CD4-positive, alpha-beta T cell treated with Interleukin-4 for 4 hours (primary cell): ENCODE data around the gene ANXA11.
"Not testable (repeated sequence)": the region's sequence is repeated elsewhere in the genome, so short reads cannot be mapped to it uniquely, and the experiment has no call there.

Experiments used
- DNase-seq: peaks from one replicate; pipeline ENCODE4 v3.0.0-alpha.2; 2020

Gene ANXA11

DNA sequence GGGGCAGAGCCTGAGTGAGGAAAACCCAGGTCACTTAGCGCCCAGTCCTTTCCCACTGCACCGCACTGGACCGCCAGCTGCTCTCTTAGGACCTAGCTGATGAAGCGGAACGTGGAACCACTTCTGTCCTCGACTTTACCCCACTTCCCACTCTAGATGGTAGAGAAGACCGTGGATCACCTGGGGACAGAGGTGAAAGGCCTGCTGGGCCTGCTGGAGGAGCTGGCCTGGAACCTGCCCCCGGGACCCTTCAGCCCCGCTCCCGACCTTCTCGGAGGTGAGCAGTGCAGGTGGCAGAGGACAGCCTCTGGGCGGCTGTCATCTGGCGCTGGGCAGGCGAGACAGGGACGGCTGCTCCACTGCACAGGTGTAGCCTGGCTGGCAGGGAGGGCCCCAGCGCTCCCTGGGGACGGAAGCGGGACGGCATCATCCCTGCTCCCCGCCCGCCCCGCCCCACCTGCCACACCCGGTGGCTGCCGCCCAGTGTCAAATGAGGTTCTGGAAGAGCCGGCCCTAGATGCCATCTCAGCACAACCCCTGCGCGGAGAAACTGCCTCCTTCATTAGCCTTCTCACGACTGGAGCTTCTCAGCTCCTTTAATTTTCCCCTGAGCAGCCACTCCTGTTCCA, 61.2 kb downstream of the ANXA11 start:
- no peak for DNase-seq

DNA sequence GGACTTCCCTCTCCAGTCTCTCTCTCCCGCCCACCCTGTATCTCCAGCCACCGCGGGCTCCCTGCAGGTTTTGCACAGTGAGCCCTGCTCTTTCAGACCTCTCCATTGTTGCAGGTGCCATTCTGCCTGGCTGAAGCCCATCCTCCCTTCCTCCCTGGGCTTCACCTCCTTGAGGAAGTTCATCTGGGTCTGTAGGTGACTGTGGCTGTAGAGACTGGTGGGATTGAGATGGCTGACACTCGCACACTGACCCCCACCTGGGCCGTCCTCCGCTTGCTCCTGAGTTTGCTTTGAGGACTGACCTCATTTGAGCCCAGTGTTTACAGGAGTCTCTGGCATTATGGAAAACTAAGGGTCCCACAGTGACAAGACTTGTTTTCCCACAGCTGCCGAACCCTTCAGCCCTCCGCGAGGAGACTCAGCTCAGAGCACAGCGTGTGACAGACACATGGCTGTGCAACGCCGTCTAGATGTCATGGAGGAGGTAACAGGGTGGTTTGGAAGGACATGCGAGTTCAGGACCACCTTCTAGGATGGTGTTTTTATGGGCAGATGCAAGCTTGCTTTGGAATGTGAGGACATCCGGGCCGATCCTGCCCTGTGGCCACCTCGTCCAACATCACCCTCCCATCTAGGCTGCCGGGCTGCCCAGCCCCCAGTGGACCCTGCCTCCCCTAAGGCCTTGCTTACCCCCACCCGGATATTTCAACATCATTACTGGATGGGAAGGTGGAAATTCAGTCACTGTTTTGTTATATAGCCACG, 63.5 kb downstream of the ANXA11 start:
- DNase-seq: no peak

DNA sequence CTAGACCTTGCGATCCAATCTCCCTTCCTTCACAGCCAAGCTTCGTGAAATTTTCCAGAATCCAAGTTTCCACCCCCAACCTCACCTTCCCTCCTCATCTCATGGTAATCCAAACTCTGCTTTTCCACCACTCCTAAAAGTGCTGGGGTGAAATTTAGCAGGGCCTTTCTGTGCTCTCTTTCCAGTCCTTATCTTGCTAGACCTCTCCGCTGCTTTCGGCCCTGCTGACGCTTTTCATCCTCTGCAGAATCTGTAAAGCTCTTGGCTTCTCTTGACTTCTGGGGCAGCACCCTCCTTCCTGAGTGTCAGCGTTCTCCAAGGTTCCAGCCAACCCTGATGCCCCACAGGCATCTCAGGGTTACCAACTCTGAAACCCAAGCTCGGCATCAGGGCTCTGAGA, 65.1 kb downstream of the ANXA11 start:
- DNase-seq: no peak

DNA sequence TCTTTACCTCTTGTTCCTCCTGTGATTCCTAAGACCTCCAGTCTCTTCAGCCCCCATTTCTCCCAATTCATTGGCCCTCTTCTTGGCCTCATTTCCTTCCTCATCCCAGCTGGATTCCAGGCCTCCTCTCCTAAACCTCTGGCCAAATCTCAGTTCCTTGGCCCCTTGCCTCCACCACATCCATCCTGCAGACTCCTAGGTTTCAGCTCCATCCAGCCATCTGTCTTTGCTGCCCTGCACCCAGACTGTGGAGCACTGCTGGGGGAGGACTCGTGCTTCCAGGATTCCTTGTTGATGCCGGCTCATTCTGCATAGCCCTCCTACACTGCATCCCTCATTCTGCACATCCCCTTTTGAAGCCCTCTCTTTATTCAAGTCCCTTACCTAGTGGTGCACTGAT, 66.1 kb downstream of the ANXA11 start:
- DNase-seq: no peak

DNA sequence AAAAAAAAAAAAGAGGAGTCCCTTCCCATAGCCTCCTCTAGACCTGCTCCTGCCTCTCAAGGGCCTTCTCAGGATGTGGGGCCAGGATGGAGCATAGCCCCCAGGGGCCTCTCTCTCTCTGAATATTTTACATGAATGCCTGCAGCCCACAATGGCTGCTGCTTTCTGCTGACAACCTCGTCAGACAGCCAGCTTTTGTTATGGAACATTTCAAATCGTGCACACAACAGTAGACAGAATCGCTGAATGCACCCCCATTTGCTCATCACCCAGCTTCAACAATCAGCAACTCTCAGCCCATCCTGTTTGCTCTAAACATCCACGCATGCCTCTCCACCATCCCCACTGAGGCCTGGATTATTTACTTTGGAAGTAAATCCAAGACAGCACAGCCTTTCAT, 67.4 kb downstream of the ANXA11 start:
- no peak for DNase-seq

DNA sequence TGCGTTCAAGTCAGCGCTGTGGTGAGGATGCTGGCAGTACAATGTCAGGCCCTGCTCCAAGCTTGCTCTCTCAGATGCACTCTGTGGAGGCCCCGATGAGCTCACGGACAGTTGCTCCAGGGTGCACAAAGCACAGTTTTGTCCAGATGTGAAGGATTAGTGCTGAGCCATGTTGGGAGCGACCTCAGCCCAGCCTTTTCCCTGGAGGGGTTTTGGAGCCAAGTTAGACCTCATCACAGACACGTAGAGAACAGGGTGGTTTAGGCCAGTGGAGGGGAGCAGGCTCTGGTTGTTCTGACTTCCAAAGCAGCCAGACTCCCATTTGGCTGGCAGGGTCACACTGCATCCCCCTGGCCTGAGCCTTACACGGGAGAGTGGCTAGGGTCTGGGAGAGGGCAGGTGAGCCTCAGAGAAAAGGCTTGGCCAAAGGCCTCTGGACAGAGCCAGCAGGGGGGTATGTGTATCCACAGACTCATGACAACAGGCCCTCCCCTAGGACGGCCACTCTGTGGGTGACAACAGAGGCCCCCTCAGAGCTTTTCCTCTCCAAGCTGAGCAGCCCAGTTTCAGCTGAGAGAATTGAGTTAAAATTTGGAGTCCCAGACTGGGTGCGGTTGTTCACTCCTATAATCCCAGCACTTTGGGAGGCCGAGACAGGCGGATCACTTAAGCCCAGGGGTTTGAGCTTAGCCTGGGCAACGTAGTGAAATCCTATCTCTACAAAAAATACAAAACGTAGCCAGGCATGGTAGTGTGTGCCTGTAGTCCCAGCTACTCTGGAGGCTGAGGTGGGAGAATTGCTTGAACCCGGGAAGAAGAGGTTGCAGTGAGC, 68.1 kb downstream of the ANXA11 start:
- DNase-seq: no peak

DNA sequence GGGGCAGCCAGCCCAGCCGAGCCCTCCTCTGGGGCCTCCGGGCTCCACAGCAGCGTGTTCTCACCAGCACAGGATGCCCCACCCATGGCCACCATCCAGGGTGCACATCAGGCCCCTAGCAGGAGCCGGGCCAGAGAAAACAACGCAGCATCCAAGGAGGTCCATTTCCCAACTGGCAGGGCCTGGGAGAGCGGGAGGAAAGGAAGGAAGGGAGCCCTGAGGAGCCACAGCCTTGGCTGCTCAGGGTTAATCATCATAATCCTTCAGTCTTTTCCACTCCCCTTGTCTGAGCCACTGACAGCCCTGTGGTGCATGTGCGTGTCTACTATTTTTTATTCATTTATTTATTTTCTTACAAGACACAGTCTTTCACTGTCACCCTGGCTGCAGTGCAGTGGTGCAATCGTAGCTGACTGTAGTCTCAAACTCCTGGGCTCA, 69.2 kb downstream of the ANXA11 start:
- no peak for DNase-seq

DNA sequence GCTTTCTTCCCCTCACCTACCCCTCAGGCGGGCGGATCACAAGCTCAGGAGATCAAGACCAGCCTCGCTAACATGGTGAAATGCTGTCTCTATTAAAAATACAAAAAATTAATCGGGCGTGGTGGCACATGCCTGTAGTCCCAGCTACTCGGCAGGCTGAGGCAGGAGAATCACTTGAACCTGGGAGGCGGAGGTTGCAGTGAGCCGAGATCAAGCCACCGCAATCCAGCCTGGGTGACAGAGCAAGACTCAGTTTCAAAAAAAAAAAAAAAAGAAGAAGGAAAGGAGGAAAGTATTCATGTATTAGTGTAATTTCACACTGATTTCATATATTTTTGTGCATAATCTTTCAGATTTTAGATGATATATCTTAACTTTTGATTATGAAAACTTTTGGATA, 71.7 kb downstream of the ANXA11 start:
- not testable (repeated sequence) for DNase-seq

DNA sequence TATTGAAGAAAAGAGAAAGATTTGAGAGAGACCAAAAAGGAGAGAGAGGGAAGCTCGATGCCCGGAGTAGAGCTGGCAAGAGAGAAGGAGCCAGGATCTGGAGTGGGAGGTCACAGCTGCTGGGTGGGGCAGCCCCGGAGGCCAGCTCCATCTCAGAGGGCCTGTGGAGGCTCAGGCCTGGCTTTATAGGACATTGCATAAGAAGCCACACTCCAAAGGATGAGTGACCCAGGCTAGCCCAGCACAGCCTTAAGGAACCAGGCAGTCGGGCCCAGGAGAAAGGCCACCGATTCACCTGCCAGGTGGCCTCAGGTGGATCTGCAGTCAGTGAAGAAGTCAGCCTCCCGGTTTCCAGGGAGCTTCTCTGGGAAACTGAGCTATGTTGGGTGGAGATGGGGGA, 72.1 kb downstream of the ANXA11 start:
- DNase-seq: no peak

DNA sequence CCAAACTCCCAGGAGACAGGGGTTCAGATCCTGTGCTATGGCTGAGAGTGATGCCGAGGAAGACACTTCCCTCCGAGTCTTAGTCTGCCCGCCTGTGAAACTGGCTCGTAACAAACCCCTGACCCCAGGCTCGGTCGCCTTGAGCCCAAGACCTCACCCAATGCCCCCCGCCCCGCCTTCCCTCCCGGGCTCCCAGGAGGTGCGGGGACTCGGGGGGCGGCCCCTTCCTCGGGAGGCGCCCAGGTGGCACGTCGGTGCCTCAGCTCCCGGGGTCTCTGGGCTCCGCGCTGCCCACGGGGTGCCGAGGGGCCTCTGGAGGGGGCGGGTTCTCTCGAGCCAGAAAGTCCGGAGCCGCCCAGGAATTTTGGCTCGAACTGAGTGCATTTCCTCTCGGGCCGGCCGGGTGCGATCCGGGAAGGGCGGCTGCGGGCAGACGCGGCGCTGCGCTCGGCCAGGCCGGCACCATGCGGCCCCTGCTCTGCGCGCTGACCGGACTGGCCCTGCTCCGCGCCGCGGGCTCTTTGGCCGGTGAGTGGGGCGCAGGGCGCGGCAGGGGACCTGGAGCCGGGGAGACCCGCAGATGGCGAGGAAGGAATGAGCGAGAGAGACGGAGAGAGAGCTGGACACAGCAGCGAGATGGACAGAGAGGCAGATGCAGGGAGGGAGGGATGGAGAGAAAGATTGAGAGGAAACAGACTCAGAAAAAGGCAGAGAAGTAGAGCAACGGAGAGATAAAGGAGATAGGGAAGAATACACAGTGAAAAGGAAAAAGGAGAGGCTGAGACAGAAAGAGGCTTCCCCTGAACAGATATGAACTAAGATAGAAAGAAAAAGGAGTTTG, 72.8 kb downstream of the ANXA11 start, which contains the start of gene PLAC9:
Gene PLAC9, plus strand, starts transcription at position 432 of the 841 bp plus-strand sequence. Its CDS starts 33 bp downstream, at position 465.
- no peak for DNase-seq

DNA sequence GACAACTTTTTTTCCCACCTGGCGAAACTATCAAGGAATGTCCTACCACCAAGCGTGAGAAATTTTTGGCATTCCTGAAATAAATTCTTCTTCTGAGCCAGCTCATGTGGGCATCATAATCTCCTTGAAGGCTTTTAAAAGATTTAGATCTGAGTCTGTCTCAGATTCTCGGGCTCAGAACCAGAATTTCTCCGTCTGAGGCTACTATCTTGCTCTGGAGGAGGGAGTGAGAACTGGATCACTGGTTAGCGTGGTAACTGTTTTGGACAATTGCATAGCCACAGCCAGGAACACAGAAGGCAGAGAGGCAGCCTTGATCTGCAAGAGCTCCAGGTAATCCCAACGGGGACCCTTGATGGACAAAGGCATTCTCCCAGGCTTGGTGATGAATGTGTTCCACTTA, 73.8 kb downstream of the ANXA11 start:
- no peak for DNase-seq

DNA sequence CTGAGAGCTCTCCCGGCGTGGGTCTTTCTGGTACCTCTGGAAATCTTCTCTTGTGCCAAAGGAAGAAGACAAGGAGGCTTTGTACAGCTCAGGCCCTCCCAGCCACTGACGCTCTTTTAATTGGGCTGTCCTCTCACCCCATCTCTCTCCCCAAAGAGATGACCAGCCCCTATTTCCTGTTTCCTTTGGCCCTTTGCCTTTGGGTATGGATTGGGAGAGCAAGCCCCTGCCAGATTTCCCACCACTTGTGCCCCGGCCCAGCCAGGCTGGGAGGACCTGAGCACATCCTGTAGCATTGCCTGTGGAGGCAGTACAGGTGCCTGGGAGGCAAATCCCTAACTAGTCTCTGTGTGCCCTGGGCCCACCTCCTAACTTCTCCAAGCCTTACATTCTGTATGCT, 78.5 kb downstream of the ANXA11 start:
- DNase-seq: no peak

DNA sequence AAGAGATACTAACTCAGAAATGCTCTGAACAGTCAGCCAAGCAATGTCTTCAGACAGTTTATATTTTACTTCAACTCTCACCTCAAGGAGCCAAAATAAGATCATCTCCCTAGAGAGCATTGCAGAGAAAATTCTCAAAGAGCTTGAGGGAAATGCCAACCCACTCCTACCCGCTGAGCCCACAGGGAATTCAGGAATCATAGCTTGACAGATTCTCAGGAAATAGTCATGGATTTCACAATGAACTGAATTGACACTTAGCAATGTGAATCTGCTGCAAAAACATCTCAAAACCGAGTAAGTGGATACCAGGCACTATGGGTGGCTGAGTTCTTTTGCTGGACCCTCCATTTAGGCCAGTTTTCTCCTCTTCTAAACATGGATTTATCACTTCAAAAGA, 82.6 kb downstream of the ANXA11 start:
- DNase-seq: no peak

DNA sequence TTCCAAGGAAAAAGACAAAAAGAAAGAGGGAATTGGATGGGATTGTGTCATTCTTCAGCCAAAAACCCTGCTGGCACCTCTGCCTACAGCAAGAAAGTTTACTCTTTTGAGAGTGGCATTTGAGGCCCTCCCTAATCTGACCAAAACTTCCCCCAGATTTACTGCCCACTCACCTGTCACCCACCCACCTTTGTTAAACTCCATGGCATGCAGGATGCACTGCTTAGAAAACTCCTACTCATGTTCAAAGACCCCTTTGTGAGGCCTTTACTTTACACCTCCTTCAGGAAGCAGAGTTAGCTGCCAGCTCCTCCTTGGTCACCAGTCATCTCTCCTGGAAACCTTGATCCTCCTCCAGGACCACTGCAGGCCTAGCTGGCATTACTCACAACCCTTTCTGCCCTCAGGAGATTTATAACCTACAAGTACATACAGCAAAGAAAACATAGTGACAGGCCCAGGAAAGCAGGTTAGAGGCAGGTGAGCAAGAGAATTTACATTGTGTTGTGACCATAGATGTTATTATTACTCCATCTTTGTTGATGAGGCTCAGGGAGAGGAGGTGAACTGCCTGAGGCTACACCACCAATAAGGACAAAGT, 83.1 kb downstream of the ANXA11 start:
- no peak for DNase-seq

DNA sequence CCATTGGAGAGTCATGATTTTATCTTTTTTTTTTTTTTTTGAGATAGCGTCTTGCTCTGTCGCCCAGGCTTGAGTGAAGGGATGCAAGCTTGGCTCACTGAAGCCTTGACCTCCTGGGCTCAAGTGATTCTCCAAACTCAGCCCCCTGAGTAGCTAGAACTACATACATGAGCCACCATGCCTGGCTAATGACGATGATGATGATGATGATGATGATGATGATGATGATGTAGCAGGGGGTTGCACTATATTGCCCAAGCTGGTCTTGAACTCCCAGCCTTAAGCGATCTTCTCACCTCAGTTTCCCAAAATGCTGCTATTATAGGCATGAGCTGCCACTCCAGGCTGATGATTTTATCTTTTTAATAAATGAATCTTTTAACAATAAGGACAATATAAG, 86.7 kb downstream of the ANXA11 start:
- no peak for DNase-seq

DNA sequence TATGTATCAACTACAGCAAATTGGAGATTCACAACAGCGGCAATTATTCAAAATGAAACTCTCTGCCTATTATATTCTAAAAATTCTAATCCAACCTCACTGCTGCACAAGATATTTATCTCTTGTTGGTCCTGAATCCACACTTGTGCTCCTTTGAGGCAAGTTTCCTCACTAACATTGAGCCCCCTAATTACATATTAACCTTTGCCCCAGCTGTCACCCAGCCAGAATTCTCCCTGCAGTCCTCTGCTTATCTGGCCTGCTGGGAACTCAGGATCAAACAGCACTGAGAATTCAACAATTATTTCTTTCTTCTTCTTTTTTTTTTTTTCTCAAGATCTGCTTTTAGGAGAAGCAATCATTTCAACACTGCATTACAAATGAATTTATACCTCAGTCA, 94.4 kb downstream of the ANXA11 start:
- DNase-seq: no peak

DNA sequence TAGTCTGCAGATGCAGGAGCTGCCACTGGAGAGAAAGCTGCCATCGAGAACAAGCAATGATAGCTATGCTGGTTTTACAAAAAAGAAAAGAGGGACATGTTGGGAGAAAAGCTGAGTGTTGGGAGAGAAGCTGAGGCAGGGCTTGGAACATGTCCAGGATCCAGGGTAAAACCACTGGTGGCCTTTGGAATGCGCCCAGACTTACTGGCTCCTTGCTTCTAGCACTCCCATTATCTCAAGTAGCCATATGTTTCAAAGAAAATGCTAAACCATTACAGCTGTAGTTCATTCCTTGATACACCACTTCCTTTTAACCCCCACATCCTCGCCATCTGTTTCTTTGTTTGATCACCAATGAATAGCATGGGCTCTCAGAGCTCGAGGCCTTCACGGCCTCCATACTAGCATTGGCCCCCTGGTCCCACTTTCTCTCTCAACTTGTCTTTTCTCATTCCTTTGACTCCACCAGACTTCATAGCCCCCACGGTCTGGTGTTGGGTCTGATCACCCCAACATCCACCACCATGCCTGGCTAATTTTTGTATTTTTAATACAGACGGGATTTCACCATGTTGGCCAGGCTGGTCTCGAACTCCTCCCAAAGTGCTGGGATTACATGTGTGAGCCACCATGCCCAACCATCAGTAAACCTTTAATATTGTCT, 96.6 kb downstream of the ANXA11 start:
- no peak for DNase-seq

DNA sequence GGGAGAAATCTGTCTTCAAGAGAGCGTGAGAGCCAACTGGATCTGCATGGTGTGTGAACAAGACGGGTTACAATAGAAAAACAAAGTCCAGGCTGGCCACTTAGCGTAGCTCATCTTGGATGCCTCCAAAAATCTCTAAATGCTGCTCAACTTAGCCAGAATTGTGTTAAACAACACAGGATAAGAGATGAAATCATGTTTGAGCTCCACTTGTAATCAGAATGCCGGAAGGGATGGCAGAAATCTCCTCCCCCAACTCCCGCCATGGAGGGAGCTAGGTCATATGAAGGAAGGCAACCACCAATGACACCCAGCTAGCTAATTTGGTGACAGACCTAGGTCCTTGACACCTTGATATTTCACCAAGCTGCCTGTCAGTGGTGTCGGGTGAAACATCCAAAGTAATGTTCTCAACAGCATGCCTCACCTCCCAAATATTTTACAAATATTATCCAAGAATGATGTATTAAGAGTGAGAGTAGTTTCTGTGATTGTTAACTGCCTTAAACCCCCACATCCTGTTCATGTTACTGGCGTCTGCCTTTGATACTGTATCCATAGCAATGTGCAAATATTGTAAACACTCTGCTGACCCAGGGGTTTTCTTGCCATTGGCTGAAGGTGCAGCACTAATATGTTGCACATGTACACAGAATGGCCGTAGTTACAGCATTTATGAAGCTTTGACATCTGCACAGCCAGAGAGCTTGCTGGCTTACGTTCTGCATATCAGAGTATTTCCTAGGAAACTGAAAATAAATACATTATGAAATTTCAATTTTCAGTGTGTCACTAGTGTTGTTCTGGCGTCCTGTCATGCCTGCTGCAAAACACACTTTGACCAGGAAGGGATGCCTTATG, 101.0 kb downstream of the ANXA11 start:
- DNase-seq: peak; percentile 52
